GM12865 (cell line): ENCODE results near the gene ZFHX3.

Experiments used
- DNase-seq: peaks from one replicate; pipeline ENCODE4 v3.0.0; 2010; ENCODE audit warnings: low read depth
- H3K4me3 ChIP-seq: 2 replicates; pipeline ENCODE4 v1.5.1; 2011; ENCODE audit warnings: mild to moderate bottlenecking, low read depth, low read length, control low read depth
- CTCF ChIP-seq: IDR thresholded peaks from 2 replicates; pipeline ENCODE4 v1.5.1; 2011; ENCODE audit warnings: low read length, control low read depth, low read depth, inconsistent platforms; ENCODE audit not compliant: insufficient read depth; ENCODE audit errors: missing control alignments

Gene ZFHX3

GRCh38 chr16:72824027-72824426 lies 223.9 kb downstream of the ZFHX3 start:
- no peak for TF ChIP-seq CTCF
- no peak overlapping the region for H3K4me3 ChIP-seq
- DNase-seq = no peak

GRCh38 chr16:72821185-72821950 lies 226.6 kb downstream of the ZFHX3 start:
- no peak for TF ChIP-seq CTCF
- no peak for DNase-seq
- no peak overlapping the region for H3K4me3 ChIP-seq

- no peak for TF ChIP-seq CTCF
Measured at GRCh38 chr16:72819345-72819744, 228.6 kb downstream of the ZFHX3 start.

GRCh38 chr16:72818236-72818845 lies 229.6 kb downstream of the ZFHX3 start:
- TF ChIP-seq CTCF = no peak

More at GRCh38 chr16:72819345-72819744, 228.6 kb downstream of the ZFHX3 start:
- no peak for DNase-seq
- no peak overlapping the region for H3K4me3 ChIP-seq

GRCh38 chr16:72815348-72816318 lies 232.3 kb downstream of the ZFHX3 start:
- TF ChIP-seq CTCF = no peak

More at GRCh38 chr16:72818236-72818845, 229.6 kb downstream of the ZFHX3 start:
- no peak for DNase-seq
- H3K4me3 ChIP-seq = no peak overlapping the region

GRCh38 chr16:72814226-72814625 lies 233.7 kb downstream of the ZFHX3 start:
- no peak overlapping the region for H3K4me3 ChIP-seq
- no peak for DNase-seq
- no peak for TF ChIP-seq CTCF

More at GRCh38 chr16:72815348-72816318, 232.3 kb downstream of the ZFHX3 start:
- peak; percentile 69 for DNase-seq
- H3K4me3 ChIP-seq = no peak overlapping the region
